SU-DHL-6 (cell line): Measurements from ENCODE around the gene VWC2.

Experiments
- CTCF ChIP-seq: fragments of 200-600 bp; sonication (generic); IDR thresholded peaks from one replicate; pipeline ENCODE4 v1.5.1; 2017; ENCODE audit warnings: antibody characterized with exemption, mild to moderate bottlenecking, low read length, moderate library complexity; ENCODE audit not compliant: insufficient read depth, poor library complexity, severe bottlenecking
- EZH2phosphoT487 ChIP-seq: fragments of 200-600 bp; sonication (generic), shearing (Covaris generic); conservative IDR thresholded peaks from 2 replicates; pipeline ENCODE4 v1.6.1; 2018; ENCODE audit warnings: mild to moderate bottlenecking, antibody characterized with exemption, low read length, moderate library complexity, mixed read lengths

GRCh38 chr7:49883933-49884332 is 110.5 kb downstream of the VWC2 start:
- TF ChIP-seq CTCF (no peak), EZH2phosphoT487 (no peak)
